Measurements from ENCODE around the gene NUP93.

Gene NUP93

GRCh38 chr16:56758432-56758831 lies 28.5 kb downstream of the NUP93 start:
- no peak for DNase-seq (ENCODE audit: low read depth, low spot score)
- TF ChIP-seq CTCF (IDR thresholded peaks at IDR 0.05; ENCODE audit: low read depth, low read length), result no peak
- H3K4me3 ChIP-seq (ENCODE audit: low read depth, low read length), result no peak overlapping the region
- in situ Hi-C loops (cut with HindIII; ENCODE audit: low sequenced_read_pairs), result no loop called here

GRCh38 chr16:56758930-56759329 lies 29.0 kb downstream of the NUP93 start:
- in situ Hi-C loops (cut with HindIII; ENCODE audit: low sequenced_read_pairs), result no loop called here
- no peak overlapping the region for H3K4me3 ChIP-seq (ENCODE audit: low read depth, low read length)
- no peak for DNase-seq (ENCODE audit: low read depth, low spot score)
- TF ChIP-seq CTCF (IDR thresholded peaks at IDR 0.05; ENCODE audit: low read depth, low read length), result no peak

GRCh38 chr16:56763291-56763916 lies 33.5 kb downstream of the NUP93 start:
- in situ Hi-C loops (cut with HindIII; ENCODE audit: low sequenced_read_pairs), result no loop called here
- no peak for TF ChIP-seq CTCF (IDR thresholded peaks at IDR 0.05; ENCODE audit: low read depth, low read length)
- no peak for DNase-seq (ENCODE audit: low read depth, low spot score)
- no peak overlapping the region for H3K4me3 ChIP-seq (ENCODE audit: low read depth, low read length)

- in situ Hi-C loops (cut with HindIII; ENCODE audit: low sequenced_read_pairs), result no loop called here
- no peak for DNase-seq (ENCODE audit: low read depth, low spot score)
Measured at GRCh38 chr16:56764835-56765234, 34.9 kb downstream of the NUP93 start.

GRCh38 chr16:56765949-56766348 lies 36.0 kb downstream of the NUP93 start:
- in situ Hi-C loops (cut with HindIII; ENCODE audit: low sequenced_read_pairs), result no loop called here
- no peak overlapping the region for H3K4me3 ChIP-seq (ENCODE audit: low read depth, low read length)
- TF ChIP-seq CTCF (IDR thresholded peaks at IDR 0.05; ENCODE audit: low read depth, low read length), result no peak
- DNase-seq (ENCODE audit: low read depth, low spot score), result no peak

More at GRCh38 chr16:56764835-56765234, 34.9 kb downstream of the NUP93 start:
- no peak overlapping the region for H3K4me3 ChIP-seq (ENCODE audit: low read depth, low read length)
- TF ChIP-seq CTCF (IDR thresholded peaks at IDR 0.05; ENCODE audit: low read depth, low read length), result no peak

- no peak for TF ChIP-seq CTCF (IDR thresholded peaks at IDR 0.05; ENCODE audit: low read depth, low read length)
Measured at GRCh38 chr16:56767024-56767423, 37.1 kb downstream of the NUP93 start.

More at GRCh38 chr16:56767024-56767423, 37.1 kb downstream of the NUP93 start:
- DNase-seq (ENCODE audit: low read depth, low spot score), result no peak
- no peak overlapping the region for H3K4me3 ChIP-seq (ENCODE audit: low read depth, low read length)
- in situ Hi-C loops (cut with HindIII; ENCODE audit: low sequenced_read_pairs), result no loop called here

All from astrocyte of the spinal cord (primary cell).